Umbilical cord (tissue), 2 donors: ENCODE measurements around the gene TXLNA. TPM values are rescaled to one million over a fixed set of nuclear protein-coding genes. Genes with fewer than 3 reads are reported as not detected.

Experiments
- DNase-seq: peaks from one replicate; pipeline ENCODE4 v3.0.0-alpha.2; 2015; ENCODE audit warnings: low spot score
- total RNA-seq: library from RNA; depleted of rRNA; stranded (reverse); fragments of >200 nt; gene quantifications from one replicate; pipeline ENCODE4 v1.2.3, GENCODE V29; 2014; ENCODE audit warnings: low replicate concordance; ENCODE audit not compliant: insufficient read depth

TXLNA gene
- total RNA-seq, 1 donor from 2014 or later, result 40.9 TPM

DNA sequence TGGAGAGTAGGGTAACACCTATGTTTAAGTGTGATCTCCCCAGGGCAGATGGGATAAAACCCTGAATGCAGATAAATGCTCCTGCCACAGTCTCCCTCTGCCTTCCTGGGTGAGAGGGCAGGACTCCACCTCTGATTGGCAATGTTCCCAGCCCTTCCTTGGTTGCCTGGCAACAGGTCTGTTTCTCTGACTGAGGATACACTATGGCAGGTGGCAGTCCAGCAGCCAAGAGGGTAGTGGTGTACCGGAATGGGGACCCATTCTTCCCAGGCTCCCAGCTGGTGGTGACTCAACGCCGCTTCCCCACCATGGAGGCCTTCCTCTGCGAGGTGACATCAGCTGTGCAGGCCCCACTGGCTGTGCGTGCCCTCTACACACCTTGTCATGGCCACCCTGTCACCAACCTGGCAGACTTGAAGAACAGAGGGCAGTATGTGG is 29.4 kb downstream of the TXLNA start, which contains the start of gene DCDC2B:
Gene DCDC2B (plus strand): TSS at position 199 of the 438 bp plus-strand sequence. CDS start 5 bp downstream, at position 204.
- DNase-seq, result peak; percentile 28

DNA sequence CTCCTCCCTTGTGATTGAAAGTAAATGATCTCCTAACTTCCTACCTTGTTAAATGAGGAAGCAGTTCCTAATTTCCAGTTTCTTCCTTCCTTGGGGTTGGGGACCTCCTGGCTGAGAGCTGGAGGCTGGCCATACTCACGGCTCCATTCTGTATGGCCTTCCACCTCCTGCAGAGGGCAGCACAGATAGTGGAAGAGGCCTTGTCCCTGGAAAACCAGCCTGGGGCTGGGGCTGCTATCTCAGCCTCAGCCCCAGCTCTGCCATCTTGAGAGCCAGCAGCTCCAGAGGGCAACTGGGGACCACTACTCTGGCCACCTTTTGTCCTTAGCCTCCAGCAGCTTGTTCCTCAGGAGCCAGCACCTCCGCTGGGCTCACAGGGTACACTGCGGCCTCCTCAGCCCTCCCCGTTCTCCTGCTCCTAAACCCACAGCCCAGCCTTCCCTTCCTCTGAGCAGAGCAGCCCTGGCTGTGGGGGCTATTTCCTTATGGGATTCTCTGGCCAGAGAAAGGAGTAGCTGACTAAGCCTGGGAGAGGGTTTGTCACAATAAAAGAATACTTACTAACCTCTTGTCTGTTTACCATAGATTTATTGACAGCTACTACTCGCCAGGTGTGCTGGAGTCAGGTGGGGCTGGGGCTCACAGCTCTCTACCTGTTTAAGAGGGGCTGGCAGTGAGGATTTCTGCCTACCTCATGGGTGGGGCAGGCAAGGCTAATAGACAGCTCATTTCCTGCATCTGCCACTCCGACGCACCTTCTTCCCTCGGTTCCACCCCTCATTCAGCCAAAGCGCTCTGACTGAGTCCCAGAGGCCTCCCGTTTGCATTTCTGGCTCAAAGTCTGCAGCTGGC is 36.4 kb downstream of the TXLNA start:
- peak; percentile 69 for DNase-seq

DNA sequence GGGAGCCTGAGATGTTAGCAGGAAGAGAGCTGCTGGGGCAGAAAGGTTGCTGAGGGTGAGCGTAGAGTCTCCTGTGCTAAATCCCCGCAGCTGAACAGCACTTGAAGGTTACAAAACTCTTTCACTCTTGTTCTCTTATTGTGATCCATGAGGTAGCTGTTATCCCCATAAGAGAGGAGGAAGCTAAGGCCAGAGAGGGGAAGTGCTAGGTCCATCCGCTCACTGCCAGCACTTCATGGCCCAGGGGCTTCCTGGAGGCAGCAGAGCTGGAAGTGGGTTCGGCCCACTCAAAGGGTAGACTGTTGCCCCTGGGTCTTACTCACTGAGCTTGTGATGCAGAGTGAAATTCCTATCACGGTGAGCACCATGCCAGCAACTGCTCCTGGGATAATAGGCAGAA is 37.1 kb downstream of the TXLNA start:
- DNase-seq, result no peak

GRCh38 chr1:32219022-32219421 is 39.5 kb downstream of the TXLNA start:
- DNase-seq, result no peak

DNA sequence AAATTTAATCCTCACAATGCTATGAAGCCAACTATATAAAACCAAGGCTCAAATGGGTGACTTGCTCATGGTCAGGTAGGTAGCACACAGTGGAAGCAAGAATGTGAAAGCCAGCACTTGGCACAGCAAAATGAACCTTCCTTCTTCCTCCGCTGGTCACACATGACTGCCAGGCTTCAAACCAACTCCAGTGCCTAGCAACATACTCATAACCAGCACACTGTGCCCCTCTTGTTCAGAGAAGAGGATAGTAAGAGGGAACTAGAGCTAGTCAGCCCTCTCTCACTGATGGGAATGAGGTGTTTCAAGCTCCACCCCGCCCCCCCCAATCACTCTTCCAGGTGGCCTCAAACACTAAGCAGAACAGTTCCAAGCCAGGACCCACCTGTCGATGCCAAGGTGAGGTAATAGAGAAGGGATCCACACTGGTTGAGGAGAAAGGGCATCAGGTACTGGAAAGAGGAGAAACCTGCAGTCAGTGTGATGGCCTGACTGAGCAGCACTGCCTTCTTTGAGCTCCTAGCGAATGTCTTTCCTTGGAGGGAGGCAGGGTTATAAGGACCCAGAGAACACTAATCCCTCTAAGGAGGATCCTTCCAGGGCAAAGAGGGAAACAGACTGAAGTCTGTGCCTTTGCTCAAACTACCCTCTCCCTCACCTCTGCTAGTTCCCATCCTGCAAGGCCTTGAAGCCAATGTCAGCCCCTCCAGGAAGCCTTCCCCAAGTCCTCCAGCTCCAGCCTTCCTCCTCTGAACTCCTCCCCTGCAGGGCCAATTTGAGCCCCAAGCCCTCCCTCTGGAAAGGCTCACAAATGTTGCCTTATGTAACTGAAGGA is 41.5 kb downstream of the TXLNA start:
- no peak for DNase-seq

GRCh38 chr1:32221581-32221979 is 42.1 kb downstream of the TXLNA start:
- no peak for DNase-seq

DNA sequence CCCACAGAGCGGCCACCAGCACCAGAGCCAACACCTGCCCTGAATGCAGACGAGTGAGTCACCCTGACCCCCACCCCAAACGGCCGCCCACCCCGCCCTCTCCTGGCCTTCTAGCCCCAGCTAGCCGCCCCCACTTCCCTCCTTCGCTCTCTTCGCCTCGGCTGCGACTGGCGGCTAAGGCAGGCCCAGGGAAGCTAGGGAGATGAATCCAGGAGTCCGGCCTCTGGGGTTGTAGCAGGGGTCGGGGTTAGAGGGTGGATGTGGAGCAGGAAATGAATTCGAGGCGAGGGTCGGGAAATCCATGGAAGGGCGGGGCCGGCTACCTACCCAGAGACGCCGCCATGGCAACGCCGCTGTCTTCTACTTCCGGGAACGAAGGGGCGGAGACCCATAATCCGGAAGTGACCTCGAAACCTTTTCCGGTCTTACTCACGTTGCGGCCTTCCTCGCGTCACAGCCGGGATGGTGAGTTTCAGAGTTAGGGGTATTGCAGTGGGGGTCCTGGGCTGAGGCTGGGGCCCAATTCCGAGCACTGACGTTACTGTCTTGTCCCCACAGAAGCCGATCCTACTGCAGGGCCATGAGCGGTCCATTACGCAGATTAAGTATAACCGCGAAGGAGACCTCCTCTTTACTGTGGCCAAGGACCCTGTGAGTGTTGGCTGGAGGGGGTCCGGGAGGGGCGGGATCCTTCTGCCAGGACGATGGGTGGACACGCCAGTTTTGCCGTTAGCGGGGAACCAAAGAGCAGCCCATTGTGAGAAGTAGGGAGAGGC is 42.7 kb downstream of the TXLNA start, which contains the start of the genes EIF3I and TMEM234:
Gene EIF3I (plus strand): TSS at position 428 of the 776 bp plus-strand sequence. CDS start 35 bp downstream, at position 463.
Gene TMEM234 (minus strand): TSS at position 374 of the 776 bp plus-strand sequence. CDS start 31 bp downstream, at position 343.
- peak; percentile 97 for DNase-seq

GRCh38 chr1:32223683-32224082 is 44.2 kb downstream of the TXLNA start:
- no peak for DNase-seq

DNA sequence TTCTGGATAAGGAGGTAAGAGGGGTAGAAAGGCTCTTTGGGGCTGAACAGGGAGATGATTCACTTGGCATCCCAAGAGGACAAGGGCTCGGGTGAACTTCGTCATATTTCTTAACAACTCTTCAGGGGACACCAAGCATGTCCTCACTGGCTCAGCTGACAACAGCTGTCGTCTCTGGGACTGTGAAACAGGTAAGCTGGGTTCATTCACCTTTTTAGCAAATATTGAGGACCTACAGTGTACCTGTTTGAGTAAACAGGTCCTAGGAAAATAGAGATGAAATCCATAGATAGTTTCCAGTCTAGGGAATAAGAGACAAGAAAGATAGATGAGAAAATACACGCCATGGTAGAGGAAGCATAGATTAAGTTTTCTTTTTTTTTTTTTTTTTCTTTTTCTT is 44.8 kb downstream of the TXLNA start:
- no peak for DNase-seq

GRCh38 chr1:32228771-32229170 is 49.3 kb downstream of the TXLNA start:
- DNase-seq, result no peak

- DNase-seq, result no peak
Observed at GRCh38 chr1:32231843-32232432, 52.5 kb downstream of the TXLNA start.

- DNase-seq, result no peak
Observed at GRCh38 chr1:32232558-32233304, 53.3 kb downstream of the TXLNA start.

DNA sequence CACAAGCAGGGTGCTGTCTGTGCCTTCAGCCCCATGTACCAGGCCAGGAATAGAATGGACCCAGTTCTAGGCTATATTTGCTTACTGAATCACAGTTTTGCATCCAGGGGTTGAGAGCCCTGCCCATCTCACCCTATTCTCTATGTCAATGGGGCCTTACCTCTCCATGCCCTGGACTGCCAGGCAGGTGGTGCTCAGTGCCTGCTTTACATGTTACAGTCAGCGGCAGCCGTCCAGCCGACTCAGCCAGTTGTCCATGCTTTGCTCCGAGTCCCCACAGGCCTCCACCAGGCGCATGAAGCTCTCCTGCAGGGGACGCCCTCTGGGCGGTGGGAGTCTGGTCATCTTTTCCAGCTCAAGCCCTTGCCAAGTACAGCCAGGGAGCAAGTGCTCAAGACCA is 55.3 kb downstream of the TXLNA start:
- no peak for DNase-seq

- DNase-seq, result no peak
Observed at GRCh38 chr1:32239337-32239736, 59.9 kb downstream of the TXLNA start.

DNA sequence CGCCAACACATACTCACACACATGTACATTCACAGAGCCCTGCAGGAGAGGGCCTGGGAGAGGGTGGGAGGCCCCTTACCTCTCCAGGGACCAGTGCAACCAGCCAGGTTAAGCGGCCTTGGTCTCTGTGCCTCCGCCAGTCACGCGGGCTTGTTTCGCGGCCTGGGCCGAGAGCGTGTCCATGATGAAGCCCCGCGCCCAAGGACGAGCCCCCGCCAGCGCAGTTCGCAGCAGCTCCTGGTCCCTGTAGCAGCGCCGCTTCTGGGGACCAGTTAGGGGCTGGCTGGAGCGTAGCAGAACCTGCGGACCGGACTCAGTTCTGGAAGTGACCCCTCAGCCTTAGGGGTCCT is 60.3 kb downstream of the TXLNA start:
- DNase-seq, result no peak

DNA sequence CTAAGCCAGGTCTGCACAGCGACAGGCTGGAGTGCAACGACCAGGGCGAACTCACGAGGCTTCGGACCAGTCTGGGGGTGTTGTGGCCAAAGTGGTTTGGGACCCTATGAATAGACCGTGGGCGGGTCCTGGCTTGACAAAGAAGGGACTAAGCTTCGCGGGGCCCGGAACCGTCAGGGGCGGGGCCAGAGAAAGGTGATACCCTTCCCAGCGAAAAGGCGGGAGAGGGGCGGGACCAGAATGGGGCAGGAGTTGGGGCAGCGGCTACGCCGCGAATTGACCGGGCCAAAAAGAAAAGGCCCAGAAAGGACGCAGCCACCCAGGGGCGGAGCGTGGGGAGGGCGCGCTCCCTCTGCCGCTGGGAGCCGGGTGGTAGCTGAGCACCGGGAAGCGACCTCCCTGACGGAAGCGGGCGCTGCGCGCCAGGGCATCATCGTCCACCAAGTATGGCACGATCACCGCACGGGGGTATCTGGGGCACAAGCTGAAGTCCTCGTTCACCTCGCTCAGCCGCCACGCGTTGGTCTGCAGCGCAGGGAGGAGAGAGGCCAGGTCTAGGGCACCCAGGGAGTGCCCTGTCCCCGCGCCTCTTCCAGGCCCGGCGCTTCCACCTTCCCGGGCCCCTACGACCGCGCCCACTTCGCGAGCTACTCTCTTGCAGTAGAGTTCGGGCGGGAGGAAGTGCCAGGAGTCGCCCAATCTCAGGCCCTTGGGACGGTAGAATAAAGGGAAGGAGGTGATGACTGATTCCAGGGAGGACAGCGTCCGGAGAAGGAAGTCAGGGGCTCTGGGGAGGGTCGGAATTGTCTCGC is 60.9 kb downstream of the TXLNA start:
- DNase-seq, result peak; percentile 79

DNA sequence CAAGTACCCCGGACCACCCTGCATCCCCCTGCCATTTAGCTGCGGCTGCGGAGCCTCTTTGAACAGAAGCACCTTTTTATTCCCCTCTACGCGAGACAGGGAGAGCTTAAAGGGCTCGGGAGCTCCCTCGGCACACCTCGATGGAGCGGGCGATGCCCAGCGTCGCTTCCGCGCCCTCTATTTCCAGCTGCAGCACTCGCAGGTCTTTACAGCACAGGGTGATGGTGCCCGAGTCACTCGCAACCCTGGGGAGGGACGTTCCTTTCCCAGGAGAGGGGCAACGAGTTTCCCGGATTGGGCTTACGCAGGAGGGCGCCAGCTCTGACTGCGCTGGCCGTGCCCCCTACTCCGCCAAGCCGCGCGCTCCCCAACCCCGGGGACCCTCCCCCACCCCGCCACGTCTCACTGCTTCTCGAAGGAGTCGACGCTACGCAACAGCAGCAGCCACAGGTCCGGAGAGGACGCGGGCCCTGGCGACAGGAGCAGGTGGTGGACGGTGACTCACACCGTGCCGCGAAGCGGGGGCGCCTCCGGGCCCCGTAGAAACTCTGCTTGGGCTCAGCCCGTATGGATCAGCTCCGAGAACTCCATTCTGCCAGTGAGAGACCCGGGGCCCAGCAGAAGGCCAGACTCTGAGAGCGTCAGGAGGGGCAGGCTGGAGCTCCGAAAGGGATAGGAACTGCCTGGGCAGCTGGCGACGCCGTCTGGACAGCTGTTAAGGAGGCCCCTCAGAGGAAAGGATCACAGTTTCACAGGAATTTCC is 61.7 kb downstream of the TXLNA start:
- peak; percentile 77 for DNase-seq

DNA sequence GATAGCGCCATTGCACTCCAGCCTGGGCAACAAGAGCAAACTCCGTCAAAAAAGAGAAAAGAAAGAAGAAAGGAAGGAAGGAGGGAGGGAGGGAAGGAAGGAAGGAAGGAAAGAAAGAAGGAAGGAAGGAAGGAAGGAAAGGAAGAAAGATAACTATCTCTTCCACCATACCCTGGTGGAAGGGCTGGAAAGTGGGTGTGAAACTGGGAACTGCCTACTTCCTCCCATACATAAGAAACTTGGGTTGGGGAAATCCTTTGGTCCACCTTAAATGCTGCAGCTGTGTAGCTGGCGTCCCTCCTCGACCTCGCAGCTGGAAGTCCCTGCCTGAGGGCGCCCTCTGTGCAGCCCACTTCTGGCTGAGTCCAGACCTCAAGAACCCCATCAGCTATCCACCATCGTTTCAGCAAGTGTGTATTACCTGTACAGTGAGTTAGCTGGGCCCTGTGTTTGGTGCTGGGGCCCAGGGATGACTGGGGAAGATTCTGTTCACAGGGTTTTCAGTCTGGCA is 62.9 kb downstream of the TXLNA start:
- DNase-seq, result peak; percentile 69

- DNase-seq, result peak; percentile 71
Observed at GRCh38 chr1:32246888-32247273, 67.4 kb downstream of the TXLNA start, which contains the start of gene FAM167B. FAM167B (plus strand) TSS chr1:32247222; CDS start chr1:32247422, 200 bp downstream.
